ENCODE results near the gene OR4B1. TPM values are rescaled to one million over a fixed set of nuclear protein-coding genes. Genes with fewer than 3 reads are reported as not detected.

Gene OR4B1
- total RNA-seq, result not detected in 2 replicates

GRCh38 chr11:48216510-48216909 is at the start of gene OR4B1:
TSS of gene OR4B1 (plus strand) at chr11:48216810. CDS start at chr11:48216810, 0 bp downstream.

GRCh38 chr11:48244804-48245203 is 28.2 kb downstream of the OR4B1 start, which contains the start of gene OR4X2:
TSS of gene OR4X2 (plus strand) at chr11:48245104. CDS start at chr11:48245104, 0 bp downstream.

GRCh38 chr11:48263423-48263911 is 46.9 kb downstream of the OR4B1 start, which contains the start of gene OR4X1:
TSS of gene OR4X1 (plus strand) at chr11:48263861. CDS start at chr11:48263861, 0 bp downstream.

Other genes with a start within 250 kb of the OR4B1 start
- 6.9 and 9.8 TPM in 2 replicates for gene PTPRJ, start 236.3 kb upstream of the OR4B1 start, total RNA-seq
- gene OR4X2, start 28.3 kb downstream of the OR4B1 start, total RNA-seq, result not detected in 2 replicates
- not detected in 2 replicates for gene OR4X1, start 47.1 kb downstream of the OR4B1 start, total RNA-seq
- not detected in 2 replicates for gene OR4S1, start 89.4 kb downstream of the OR4B1 start, total RNA-seq
- gene OR4C3, start 108.1 kb downstream of the OR4B1 start, total RNA-seq, result not detected in 2 replicates
- not detected in 2 replicates for gene OR4C5, start 149.7 kb downstream of the OR4B1 start, total RNA-seq

All from aortic smooth muscle cell (primary cell).